ENCODE measurements around the gene IRAG1.
"Not testable (repeated sequence)": the region's sequence is repeated elsewhere in the genome, so short reads cannot be mapped to it uniquely, and the experiment has no call there.

The IRAG1 gene

GRCh38 chr11:10686311-10686710, 7.2 kb downstream of the IRAG1 start:
- no peak overlapping the region for H3K4me3 ChIP-seq (ENCODE audit: low read depth, low read length)
- TF ChIP-seq, protein P1, sequence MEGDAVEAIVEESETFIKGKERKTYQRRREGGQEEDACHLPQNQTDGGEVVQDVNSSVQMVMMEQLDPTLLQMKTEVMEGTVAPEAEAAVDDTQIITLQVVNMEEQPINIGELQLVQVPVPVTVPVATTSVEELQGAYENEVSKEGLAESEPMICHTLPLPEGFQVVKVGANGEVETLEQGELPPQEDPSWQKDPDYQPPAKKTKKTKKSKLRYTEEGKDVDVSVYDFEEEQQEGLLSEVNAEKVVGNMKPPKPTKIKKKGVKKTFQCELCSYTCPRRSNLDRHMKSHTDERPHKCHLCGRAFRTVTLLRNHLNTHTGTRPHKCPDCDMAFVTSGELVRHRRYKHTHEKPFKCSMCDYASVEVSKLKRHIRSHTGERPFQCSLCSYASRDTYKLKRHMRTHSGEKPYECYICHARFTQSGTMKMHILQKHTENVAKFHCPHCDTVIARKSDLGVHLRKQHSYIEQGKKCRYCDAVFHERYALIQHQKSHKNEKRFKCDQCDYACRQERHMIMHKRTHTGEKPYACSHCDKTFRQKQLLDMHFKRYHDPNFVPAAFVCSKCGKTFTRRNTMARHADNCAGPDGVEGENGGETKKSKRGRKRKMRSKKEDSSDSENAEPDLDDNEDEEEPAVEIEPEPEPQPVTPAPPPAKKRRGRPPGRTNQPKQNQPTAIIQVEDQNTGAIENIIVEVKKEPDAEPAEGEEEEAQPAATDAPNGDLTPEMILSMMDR (IDR thresholded peaks at IDR 0.05; ENCODE audit: borderline replicate concordance, insufficient read depth, low read depth, low read length), result no peak

GRCh38 chr11:10683429-10683828, 10.1 kb downstream of the IRAG1 start:
- H3K4me3 ChIP-seq (ENCODE audit: low read depth, low read length), result no peak overlapping the region
- TF ChIP-seq, protein P1 (IDR thresholded peaks at IDR 0.05; ENCODE audit: borderline replicate concordance, insufficient read depth, low read depth, low read length), result no peak

GRCh38 chr11:10680956-10681487, 12.5 kb downstream of the IRAG1 start:
- TF ChIP-seq, protein P1 (IDR thresholded peaks at IDR 0.05; ENCODE audit: borderline replicate concordance, insufficient read depth, low read depth, low read length), result no peak
- H3K4me3 ChIP-seq (ENCODE audit: low read depth, low read length), result no peak overlapping the region

DNA sequence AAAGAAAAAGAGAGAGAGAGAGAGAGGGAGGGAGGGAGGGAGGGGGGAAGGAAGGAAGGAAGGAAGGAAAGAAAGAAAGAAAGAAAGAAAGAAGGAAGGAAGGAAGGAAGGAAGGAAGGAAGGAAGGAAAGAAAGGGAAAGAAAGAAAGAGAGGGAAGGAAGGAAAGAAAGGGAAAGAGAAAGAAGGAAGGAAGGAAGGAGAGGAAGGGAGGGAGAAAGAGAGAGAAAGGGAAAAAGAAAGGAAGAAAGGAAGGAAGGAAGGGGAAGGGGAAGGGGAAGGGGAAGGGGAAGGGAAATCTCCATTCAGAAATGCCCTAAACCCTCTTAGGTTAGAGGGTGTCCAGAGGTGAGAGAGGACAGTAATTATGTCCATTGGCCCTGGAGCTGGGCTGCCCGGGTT, 13.3 kb downstream of the IRAG1 start:
- H3K4me3 ChIP-seq (ENCODE audit: low read depth, low read length), result not testable (repeated sequence)

- no peak overlapping the region for H3K4me3 ChIP-seq (ENCODE audit: low read depth, low read length)
- TF ChIP-seq, protein P1 (IDR thresholded peaks at IDR 0.05; ENCODE audit: borderline replicate concordance, insufficient read depth, low read depth, low read length), result no peak
Observed at GRCh38 chr11:10679644-10680043, 13.9 kb downstream of the IRAG1 start.

GRCh38 chr11:10678101-10678500, 15.5 kb downstream of the IRAG1 start:
- TF ChIP-seq, protein P1 (IDR thresholded peaks at IDR 0.05; ENCODE audit: borderline replicate concordance, insufficient read depth, low read depth, low read length), result no peak
- H3K4me3 ChIP-seq (ENCODE audit: low read depth, low read length), result no peak overlapping the region

- TF ChIP-seq, protein P1 (IDR thresholded peaks at IDR 0.05; ENCODE audit: borderline replicate concordance, insufficient read depth, low read depth, low read length), result no peak
- H3K4me3 ChIP-seq (ENCODE audit: low read depth, low read length), result no peak overlapping the region
Observed at GRCh38 chr11:10676919-10677318, 16.6 kb downstream of the IRAG1 start.
